Pancreas (tissue), 10 donors: ENCODE measurements around the gene GRK5. TPM values are rescaled to one million over a fixed set of nuclear protein-coding genes. Genes with fewer than 3 reads are reported as not detected.
A peak's percentile ranks its signal among the peaks of the same experiment; 100 is the strongest.

ENCODE experiments used
- ATAC-seq, 4 donors: fragments of 200-7000 bp; cut with Tn5 transposase; one replicate each; pipeline versions ENCODE4 v1.8.0 to v1.9.1; 2020; ENCODE audit warnings: mild to moderate bottlenecking in 4 of 4, moderate library complexity in 4 of 4
- DNase-seq, 6 donors: peaks; one replicate each; pipeline ENCODE4 v3.0.0-alpha.2; 2020
- FAIRE-seq: peaks from 2 replicates; lab custom pipeline; 2012; peaks lifted over from hg19 to GRCh38; lab: Jason Lieb, UNC
- H3K27ac ChIP-seq, 4 donors: fragments of 200-600 bp; sonication (generic); 1 replicate in 3 of 4; 2 replicates in 1 of 4; pipeline versions ENCODE4 v1.5.0 to v1.8.0; 2020
- H3K27me3 ChIP-seq, 4 donors: fragments of 200-600 bp; one replicate each; pipeline ENCODE4 v1.8.0; 2021
- H3K36me3 ChIP-seq, 3 donors: fragments of 200-600 bp; sonication (generic) in 1 of 3; one replicate each; pipeline versions ENCODE4 v1.5.0 to v1.8.0; 2020 to 2021
- H3K4me1 ChIP-seq, 3 donors: fragments of 200-600 bp; one replicate each; pipeline ENCODE4 v1.8.0; 2021
- H3K4me3 ChIP-seq, 4 donors: fragments of 200-600 bp; sonication (generic) in 2 of 4; one replicate each; pipeline versions ENCODE4 v1.5.0 to v1.8.0; 2020 to 2021
- H3K9me3 ChIP-seq, 4 donors: fragments of 200-600 bp; one replicate each; pipeline ENCODE4 v1.8.0; 2021
- whole genome bisulfite sequencing, 2 donors: extraction: QIAGEN DNeasy Blood & Tissue Kit; methylation state at CpG; one replicate each; pipeline ENCODE4 v1.1.7; 2013; 5-methylcytosine and 5-hydroxymethylcytosine counted together
- intact Hi-C, 3 donors: fragments of 100-400 bp; cut with DNase I; formaldehyde crosslinking; loops; one replicate each; pipeline versions ENCODE4 v1.11.1 to v1.14.2; 2022
- polyA plus RNA-seq, 2 donors: library from polyadenylated mRNA; stranded (reverse); fragments of 200-250 nt; gene quantifications; one replicate each; pipeline ENCODE4 v1.2.3, GENCODE V29; 2013
- total RNA-seq, 6 donors: library from RNA; stranded (reverse); fragmentation: NEBNext Ultra II Directional in 4 of 6; extraction: Animal tissue kit (Norgen Biotek cat#: 25700) in 4 of 6; gene quantifications; one replicate each; pipeline versions ENCODE4 v1.2.1 to v1.2.4, GENCODE V29; 2021 to 2023
- TF ChIP-seq, protein P1 (sequence below), 4 donors: fragments of 200-600 bp; sonication (generic) in 3 of 4; IDR thresholded peaks; one replicate each; pipeline versions ENCODE4 v1.5.0 to v1.8.0; 2021; ENCODE audit warnings: antibody characterized with exemption in 4 of 4
- donor health status: healthy with polysubstance abuse.
- donor health status: DM: no; HTN: no; CAD: no; lungs with moderate emphysema.
- donor health status: DM: no; HTN: no; CAD: no.
- donor health status: control.
- donor health status: control.
- donor health status: Bipolar disorder and iron deficiency.
- donor health status: DM: yes; HTN: yes; CAD: no.
- donor health status: DM: no; HTN: no; CAD: no.
- donor health status: DM: no; HTN: no; CAD: no.
- donor health status: DM: yes; HTN: yes; CAD: no.

The GRK5 gene
- total and polyA plus RNA-seq, 8 donors: 1.4 to 6.0 (median 2.5) TPM

DNA sequence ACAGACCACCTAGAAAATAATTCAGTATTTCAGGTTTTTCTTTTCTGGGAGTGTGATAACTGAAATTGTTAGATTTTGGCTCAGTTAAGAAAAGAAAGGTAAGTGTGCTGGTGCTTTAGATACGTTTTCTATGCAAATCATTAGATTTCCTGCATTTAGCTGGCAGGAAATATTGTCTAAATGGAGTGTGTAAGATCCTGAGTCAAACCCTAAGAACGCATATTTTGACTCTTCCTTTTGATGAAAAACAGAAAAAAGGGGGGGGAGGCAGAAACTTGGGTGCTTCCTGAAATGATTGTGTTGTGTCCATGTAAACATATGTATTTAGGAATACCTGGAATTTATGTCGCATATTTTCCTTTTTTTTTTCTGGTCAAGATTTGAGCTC lies 1.2 kb downstream of the GRK5 start:
- intact Hi-C loops: loop anchor here in 2 of 3 donors (10.0 kb wide), 1 partner anchor 206 kb away; no protein-coding TSS in a partner anchor
- Histone ChIP-seq H3K4me3 (peak overlapping the region in 2 of 4 donors; percentile 79 to 85), H3K27ac (peak overlapping the region in 1 of 4 donors; percentile 76), H3K9me3 (no peaks in the 10 kb centered on the region), H3K27me3 (no peaks in the 10 kb centered on the region), H3K4me1 (peaks cover 0 to 25% (median 0%) of the 10 kb centered on the region in 3 donors), H3K36me3 (no peaks in the 10 kb centered on the region)
- 26 to 36% methylated on average over 3 of the region's 3 CpGs for WGBS, 2 donors
- no peak for DNase-seq
- no peak for ATAC-seq
- no peak for FAIRE-seq
- TF ChIP-seq, protein P1, sequence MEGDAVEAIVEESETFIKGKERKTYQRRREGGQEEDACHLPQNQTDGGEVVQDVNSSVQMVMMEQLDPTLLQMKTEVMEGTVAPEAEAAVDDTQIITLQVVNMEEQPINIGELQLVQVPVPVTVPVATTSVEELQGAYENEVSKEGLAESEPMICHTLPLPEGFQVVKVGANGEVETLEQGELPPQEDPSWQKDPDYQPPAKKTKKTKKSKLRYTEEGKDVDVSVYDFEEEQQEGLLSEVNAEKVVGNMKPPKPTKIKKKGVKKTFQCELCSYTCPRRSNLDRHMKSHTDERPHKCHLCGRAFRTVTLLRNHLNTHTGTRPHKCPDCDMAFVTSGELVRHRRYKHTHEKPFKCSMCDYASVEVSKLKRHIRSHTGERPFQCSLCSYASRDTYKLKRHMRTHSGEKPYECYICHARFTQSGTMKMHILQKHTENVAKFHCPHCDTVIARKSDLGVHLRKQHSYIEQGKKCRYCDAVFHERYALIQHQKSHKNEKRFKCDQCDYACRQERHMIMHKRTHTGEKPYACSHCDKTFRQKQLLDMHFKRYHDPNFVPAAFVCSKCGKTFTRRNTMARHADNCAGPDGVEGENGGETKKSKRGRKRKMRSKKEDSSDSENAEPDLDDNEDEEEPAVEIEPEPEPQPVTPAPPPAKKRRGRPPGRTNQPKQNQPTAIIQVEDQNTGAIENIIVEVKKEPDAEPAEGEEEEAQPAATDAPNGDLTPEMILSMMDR (IDR thresholded peaks at IDR 0.05): no peak

DNA sequence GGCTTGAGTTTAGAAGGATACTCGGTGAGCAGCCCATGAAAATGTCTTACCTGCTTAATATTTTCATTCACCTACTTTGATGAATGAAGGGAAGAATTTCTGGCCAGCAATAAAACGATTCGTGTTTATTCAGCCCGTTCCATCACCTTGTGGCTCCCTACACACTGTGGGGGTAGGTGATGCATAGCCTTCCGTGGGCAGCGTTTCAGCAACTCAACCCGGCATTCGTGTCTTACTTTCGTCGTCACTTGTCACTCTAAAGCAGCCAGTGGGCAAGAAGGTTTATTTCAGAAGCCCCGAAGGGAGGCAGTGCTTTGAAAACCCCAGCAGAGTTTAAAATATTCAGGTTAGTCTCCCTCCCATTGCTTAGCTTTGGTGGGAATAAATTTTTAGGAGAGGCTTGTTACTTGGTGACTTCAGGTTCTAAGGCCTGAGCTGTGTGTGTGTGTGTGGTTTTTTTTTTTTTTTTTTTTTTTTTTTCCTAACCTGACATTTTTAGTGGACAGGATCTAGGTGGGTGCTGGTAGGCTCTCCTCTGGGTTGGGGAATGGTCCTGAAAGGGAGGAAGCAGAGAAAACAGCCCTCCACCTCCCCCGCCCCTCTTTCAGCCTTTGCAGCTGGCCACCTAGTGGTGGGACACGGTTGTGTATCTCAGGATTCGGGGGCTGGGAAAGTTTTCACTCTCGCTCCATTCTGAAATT lies 1.8 kb downstream of the GRK5 start:
- Histone ChIP-seq H3K9me3 (no peaks in the 10 kb centered on the region), H3K36me3 (no peaks in the 10 kb centered on the region), H3K27ac (peak overlapping the region in 1 of 4 donors; percentile 76), H3K4me3 (peak overlapping the region in 2 of 4 donors; percentile 79 to 85), H3K4me1 (peaks cover 0 to 25% (median 0%) of the 10 kb centered on the region in 3 donors), H3K27me3 (no peaks in the 10 kb centered on the region)
- TF ChIP-seq, protein P1 (IDR thresholded peaks at IDR 0.05): peak; percentile 18 to 77 (median 48)
- no peak for FAIRE-seq
- WGBS, 2 donors: 38 to 41% methylated on average over 15 of the region's 15 CpGs
- ATAC-seq: no peak
- intact Hi-C loops: loop anchor here in 2 of 3 donors (10.0 kb wide), 1 partner anchor 206 kb away; no protein-coding TSS in a partner anchor
- DNase-seq: peak in 5 of 6 donors; percentile 30 to 70 (median 50)

DNA sequence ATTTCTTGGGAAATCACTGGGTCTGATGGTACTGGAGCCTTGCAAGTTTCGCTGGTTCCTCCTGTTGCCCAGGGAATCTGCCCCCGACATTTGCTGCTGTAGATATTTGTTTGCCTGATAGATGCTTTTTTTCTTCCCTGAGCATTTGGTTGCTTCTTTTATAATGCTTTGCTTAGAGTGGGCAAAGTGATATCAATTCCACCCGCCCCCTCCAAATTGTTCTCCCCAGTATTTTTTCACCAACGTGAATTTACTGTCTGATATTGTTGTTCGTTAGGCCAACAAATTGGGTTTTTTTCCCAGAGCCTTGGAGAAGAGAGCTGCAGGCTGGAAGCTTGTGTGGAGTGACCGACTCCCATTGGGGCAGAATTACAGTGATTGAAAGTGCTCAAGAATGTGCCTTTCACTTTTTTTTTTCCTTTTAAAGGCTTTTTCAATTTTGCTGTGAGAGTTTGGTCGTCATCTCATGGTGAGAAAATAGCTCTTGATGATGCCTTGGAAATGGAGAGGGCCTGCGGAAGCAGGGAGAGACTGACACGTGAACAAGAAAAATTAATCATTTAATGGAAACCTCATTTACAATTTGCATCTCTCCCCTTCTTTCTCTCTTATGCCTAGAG lies 2.5 kb downstream of the GRK5 start:
- Histone ChIP-seq H3K4me1 (peaks cover 0 to 25% (median 0%) of the 10 kb centered on the region in 3 donors), H3K36me3 (no peaks in the 10 kb centered on the region), H3K27ac (no peak overlapping the region), H3K4me3 (no peak overlapping the region), H3K9me3 (no peaks in the 10 kb centered on the region), H3K27me3 (no peaks in the 10 kb centered on the region)
- 47 to 51% methylated on average over 9 of the region's 9 CpGs for WGBS, 2 donors
- DNase-seq (no peak), FAIRE-seq (no peak), ATAC-seq (no peak)
- TF ChIP-seq, protein P1 (IDR thresholded peaks at IDR 0.05): no peak
- intact Hi-C loops: loop anchor here in 2 of 3 donors (10.0 kb wide), 1 partner anchor 205 kb away; no protein-coding TSS in a partner anchor

DNA sequence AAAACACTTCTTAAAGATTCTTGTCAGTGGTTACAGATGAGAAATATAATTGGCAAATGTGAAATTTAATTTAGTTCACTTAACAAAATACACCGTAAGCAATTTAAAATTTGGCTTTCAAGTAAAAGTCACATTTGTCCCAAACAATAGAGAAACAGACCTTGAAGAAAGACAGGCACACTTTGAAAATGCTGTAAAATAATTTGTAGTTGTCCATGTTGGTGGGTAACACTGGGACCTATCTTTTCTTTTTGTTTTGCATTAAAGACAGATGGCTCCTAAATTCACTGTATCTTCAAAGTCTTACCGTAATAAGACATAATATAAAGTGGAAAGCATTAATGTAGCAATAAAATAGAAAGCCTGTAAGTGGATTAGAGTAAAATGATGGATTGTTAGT lies 3.3 kb downstream of the GRK5 start:
- peak overlapping the region in 1 of 4 donors; percentile 1 for H3K27ac ChIP-seq
- 96 to 97% methylated on average over 2 of the region's 2 CpGs for WGBS, 2 donors
- no peaks in the 10 kb centered on the region for H3K27me3 ChIP-seq
- no peak for FAIRE-seq
- DNase-seq: no peak
- no peaks in the 10 kb centered on the region for H3K9me3 ChIP-seq
- TF ChIP-seq, protein P1 (IDR thresholded peaks at IDR 0.05): no peak
- H3K4me1 ChIP-seq: peaks cover 0 to 25% (median 0%) of the 10 kb centered on the region in 3 donors
- no peaks in the 10 kb centered on the region for H3K36me3 ChIP-seq
- no peak overlapping the region for H3K4me3 ChIP-seq
- intact Hi-C loops: no loop called here
- ATAC-seq: no peak
